ENCODE measurements around the gene GPSM1.

GPSM1 gene

DNA sequence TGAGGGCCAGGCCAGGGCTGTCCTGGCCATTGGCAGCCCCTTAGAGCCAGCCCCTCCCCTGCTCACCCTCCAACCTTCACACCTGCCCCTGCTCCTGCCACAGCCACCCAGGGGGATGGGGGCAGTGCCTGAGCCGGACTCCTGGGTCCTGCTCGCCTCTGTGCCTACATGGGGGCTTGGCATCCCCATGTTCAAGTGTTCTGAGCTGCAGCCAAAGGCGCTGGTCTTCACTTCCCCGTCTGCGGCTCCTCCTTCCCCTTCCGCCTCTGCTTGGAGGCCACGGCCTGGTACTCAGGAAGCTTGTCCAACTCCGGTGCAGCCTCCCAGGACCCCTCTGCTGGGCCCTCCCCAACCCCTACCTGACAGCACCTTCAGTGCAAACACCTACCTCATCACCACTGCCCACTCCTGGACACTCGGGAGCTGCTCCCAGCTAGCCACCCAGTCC is 38.5 kb downstream of the GPSM1 start:
- Histone ChIP-seq H3K9me3 (ENCODE audit: insufficient read depth, low read depth, low read length) (no peaks in the 10 kb centered on the region), H3K9ac (ENCODE audit: low read depth, low read length) (no peak overlapping the region), H3K27ac (ENCODE audit: low read length) (no peak overlapping the region), H3K36me3 (ENCODE audit: insufficient read depth, low read depth, low read length) (peaks cover 6% of the 10 kb centered on the region; the same call in 1 of the 2 replicates), H3K27me3 (ENCODE audit: insufficient read depth, low read length) (no peaks in the 10 kb centered on the region), H3K4me3 (ENCODE audit: low read length) (no peak overlapping the region), H3K4me1 (ENCODE audit: insufficient read depth, low read length) (no peaks in the 10 kb centered on the region)

GRCh38 chr9:136366826-136367225 is 39.5 kb downstream of the GPSM1 start:
- Histone ChIP-seq H3K36me3 (ENCODE audit: insufficient read depth, low read depth, low read length) (no peaks in the 10 kb centered on the region), H3K27ac (ENCODE audit: low read length) (no peak overlapping the region), H3K4me3 (ENCODE audit: low read length) (no peak overlapping the region), H3K27me3 (ENCODE audit: insufficient read depth, low read length) (no peaks in the 10 kb centered on the region), H3K4me1 (ENCODE audit: insufficient read depth, low read length) (no peaks in the 10 kb centered on the region), H3K9ac (ENCODE audit: low read depth, low read length) (no peak overlapping the region), H3K9me3 (ENCODE audit: insufficient read depth, low read depth, low read length) (no peaks in the 10 kb centered on the region)

DNA sequence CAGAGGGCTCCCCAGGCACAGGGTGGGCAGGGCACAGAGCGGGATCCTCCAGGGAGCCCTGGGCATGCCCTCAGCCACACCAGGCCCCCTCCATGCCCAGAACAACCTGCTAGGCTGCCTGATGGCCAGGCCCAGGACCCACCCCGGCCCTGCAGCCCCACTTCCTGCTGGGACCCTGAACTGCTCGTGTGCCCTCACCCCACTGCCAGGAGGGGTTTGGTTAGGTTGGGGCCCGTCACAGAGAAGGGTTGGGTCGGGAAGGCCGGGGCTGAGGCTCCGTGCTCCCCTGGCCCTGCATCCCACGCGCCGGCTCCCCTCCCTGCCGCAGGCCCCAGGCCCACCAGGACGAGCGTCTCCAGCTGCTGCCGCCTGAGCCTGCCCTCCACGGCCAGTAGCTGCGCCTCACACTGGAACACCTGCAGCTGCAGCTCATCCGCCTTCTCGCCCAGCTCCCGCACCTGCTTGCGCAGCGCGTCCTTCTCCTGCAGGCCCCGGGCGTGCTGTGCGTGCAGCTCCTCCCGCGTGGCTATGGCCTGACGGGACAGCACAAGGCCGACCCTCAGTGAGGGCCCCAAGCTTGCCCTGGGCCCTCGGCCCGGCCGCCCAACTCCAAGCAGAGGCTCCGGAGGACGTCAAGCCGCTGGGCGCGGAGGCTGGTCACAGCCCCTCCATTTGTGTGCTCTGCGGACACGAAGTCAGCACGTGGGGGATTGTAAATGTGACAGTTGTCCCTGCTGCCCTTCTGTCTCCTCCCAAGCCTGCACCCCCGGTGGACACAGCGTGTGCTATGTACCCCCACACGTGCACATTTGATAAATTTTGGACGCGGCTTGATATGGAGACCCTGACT is 40.2 kb downstream of the GPSM1 start:
- Histone ChIP-seq H3K9me3 (ENCODE audit: insufficient read depth, low read depth, low read length) (no peaks in the 10 kb centered on the region), H3K4me3 (ENCODE audit: low read length) (no peak overlapping the region), H3K4me1 (ENCODE audit: insufficient read depth, low read length) (no peaks in the 10 kb centered on the region), H3K27ac (ENCODE audit: low read length) (no peak overlapping the region), H3K36me3 (ENCODE audit: insufficient read depth, low read depth, low read length) (no peaks in the 10 kb centered on the region), H3K9ac (ENCODE audit: low read depth, low read length) (no peak overlapping the region), H3K27me3 (ENCODE audit: insufficient read depth, low read length) (no peaks in the 10 kb centered on the region)

GRCh38 chr9:136368190-136368589 is 40.9 kb downstream of the GPSM1 start:
- Histone ChIP-seq H3K27me3 (ENCODE audit: insufficient read depth, low read length) (no peaks in the 10 kb centered on the region), H3K36me3 (ENCODE audit: insufficient read depth, low read depth, low read length) (no peaks in the 10 kb centered on the region), H3K27ac (ENCODE audit: low read length) (no peak overlapping the region), H3K9me3 (ENCODE audit: insufficient read depth, low read depth, low read length) (no peaks in the 10 kb centered on the region), H3K4me3 (ENCODE audit: low read length) (no peak overlapping the region), H3K9ac (ENCODE audit: low read depth, low read length) (no peak overlapping the region), H3K4me1 (ENCODE audit: insufficient read depth, low read length) (no peaks in the 10 kb centered on the region)

- Histone ChIP-seq H3K9me3 (ENCODE audit: insufficient read depth, low read depth, low read length) (no peaks in the 10 kb centered on the region), H3K27me3 (ENCODE audit: insufficient read depth, low read length) (no peaks in the 10 kb centered on the region), H3K27ac (ENCODE audit: low read length) (no peak overlapping the region), H3K4me1 (ENCODE audit: insufficient read depth, low read length) (no peaks in the 10 kb centered on the region), H3K36me3 (ENCODE audit: insufficient read depth, low read depth, low read length) (no peaks in the 10 kb centered on the region), H3K4me3 (ENCODE audit: low read length) (no peak overlapping the region), H3K9ac (ENCODE audit: low read depth, low read length) (no peak overlapping the region)
Measured at GRCh38 chr9:136370037-136370436, 42.7 kb downstream of the GPSM1 start.

GRCh38 chr9:136370687-136371532 is 43.6 kb downstream of the GPSM1 start:
- no peak overlapping the region for H3K4me3 ChIP-seq (ENCODE audit: low read length)
- no peak overlapping the region for H3K27ac ChIP-seq (ENCODE audit: low read length)
- H3K4me1 ChIP-seq (ENCODE audit: insufficient read depth, low read length) = no peaks in the 10 kb centered on the region
- no peak overlapping the region for H3K9ac ChIP-seq (ENCODE audit: low read depth, low read length)
- H3K9me3 ChIP-seq (ENCODE audit: insufficient read depth, low read depth, low read length) = no peaks in the 10 kb centered on the region
- no peaks in the 10 kb centered on the region for H3K27me3 ChIP-seq (ENCODE audit: insufficient read depth, low read length)
- 0 out of 2 replicates have a peak, but pooled peaks cover 6% of the 10 kb centered on the region for H3K36me3 ChIP-seq (ENCODE audit: insufficient read depth, low read depth, low read length)

DNA sequence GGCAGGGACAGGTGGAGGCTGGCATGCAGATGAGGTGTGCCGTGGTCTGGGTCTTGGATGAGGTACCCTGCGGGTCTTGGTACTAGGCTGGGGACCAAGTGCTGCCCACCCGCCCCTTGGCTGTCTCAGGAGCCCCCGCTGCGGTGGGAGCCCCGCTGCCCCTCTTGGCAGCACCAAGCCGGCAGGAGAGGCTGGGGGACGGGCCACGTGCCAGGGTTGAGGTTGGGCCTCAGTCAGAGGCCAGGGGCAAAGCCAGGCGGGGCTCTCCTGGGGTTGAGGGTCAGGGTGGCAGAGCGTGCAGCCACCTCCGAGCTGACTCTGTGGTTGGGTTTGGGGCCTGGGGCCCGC is 44.2 kb downstream of the GPSM1 start:
- H3K27ac ChIP-seq (ENCODE audit: low read length) = no peak overlapping the region
- H3K36me3 ChIP-seq (ENCODE audit: insufficient read depth, low read depth, low read length) = 0 out of 2 replicates have a peak, but pooled peaks cover 11% of the 10 kb centered on the region
- H3K27me3 ChIP-seq (ENCODE audit: insufficient read depth, low read length) = no peaks in the 10 kb centered on the region
- H3K4me1 ChIP-seq (ENCODE audit: insufficient read depth, low read length) = no peaks in the 10 kb centered on the region
- no peak overlapping the region for H3K9ac ChIP-seq (ENCODE audit: low read depth, low read length)
- no peaks in the 10 kb centered on the region for H3K9me3 ChIP-seq (ENCODE audit: insufficient read depth, low read depth, low read length)
- H3K4me3 ChIP-seq (ENCODE audit: low read length) = no peak overlapping the region

- Histone ChIP-seq H3K4me1 (ENCODE audit: insufficient read depth, low read length) (no peaks in the 10 kb centered on the region), H3K4me3 (ENCODE audit: low read length) (no peak overlapping the region), H3K27me3 (ENCODE audit: insufficient read depth, low read length) (no peaks in the 10 kb centered on the region), H3K9ac (ENCODE audit: low read depth, low read length) (no peak overlapping the region), H3K36me3 (ENCODE audit: insufficient read depth, low read depth, low read length) (0 out of 2 replicates have a peak, but pooled peaks cover 11% of the 10 kb centered on the region), H3K9me3 (ENCODE audit: insufficient read depth, low read depth, low read length) (no peaks in the 10 kb centered on the region), H3K27ac (ENCODE audit: low read length) (no peak overlapping the region)
Measured at GRCh38 chr9:136372006-136372405, 44.7 kb downstream of the GPSM1 start.

- Histone ChIP-seq H3K27me3 (ENCODE audit: insufficient read depth, low read length) (no peaks in the 10 kb centered on the region), H3K27ac (ENCODE audit: low read length) (no peak overlapping the region), H3K36me3 (ENCODE audit: insufficient read depth, low read depth, low read length) (0 out of 2 replicates have a peak, but pooled peaks cover 11% of the 10 kb centered on the region), H3K4me3 (ENCODE audit: low read length) (no peak overlapping the region), H3K9ac (ENCODE audit: low read depth, low read length) (no peak overlapping the region; the same call in 1 of the 2 replicates), H3K4me1 (ENCODE audit: insufficient read depth, low read length) (no peaks in the 10 kb centered on the region), H3K9me3 (ENCODE audit: insufficient read depth, low read depth, low read length) (no peaks in the 10 kb centered on the region)
Measured at GRCh38 chr9:136372561-136373299, 45.4 kb downstream of the GPSM1 start.

DNA sequence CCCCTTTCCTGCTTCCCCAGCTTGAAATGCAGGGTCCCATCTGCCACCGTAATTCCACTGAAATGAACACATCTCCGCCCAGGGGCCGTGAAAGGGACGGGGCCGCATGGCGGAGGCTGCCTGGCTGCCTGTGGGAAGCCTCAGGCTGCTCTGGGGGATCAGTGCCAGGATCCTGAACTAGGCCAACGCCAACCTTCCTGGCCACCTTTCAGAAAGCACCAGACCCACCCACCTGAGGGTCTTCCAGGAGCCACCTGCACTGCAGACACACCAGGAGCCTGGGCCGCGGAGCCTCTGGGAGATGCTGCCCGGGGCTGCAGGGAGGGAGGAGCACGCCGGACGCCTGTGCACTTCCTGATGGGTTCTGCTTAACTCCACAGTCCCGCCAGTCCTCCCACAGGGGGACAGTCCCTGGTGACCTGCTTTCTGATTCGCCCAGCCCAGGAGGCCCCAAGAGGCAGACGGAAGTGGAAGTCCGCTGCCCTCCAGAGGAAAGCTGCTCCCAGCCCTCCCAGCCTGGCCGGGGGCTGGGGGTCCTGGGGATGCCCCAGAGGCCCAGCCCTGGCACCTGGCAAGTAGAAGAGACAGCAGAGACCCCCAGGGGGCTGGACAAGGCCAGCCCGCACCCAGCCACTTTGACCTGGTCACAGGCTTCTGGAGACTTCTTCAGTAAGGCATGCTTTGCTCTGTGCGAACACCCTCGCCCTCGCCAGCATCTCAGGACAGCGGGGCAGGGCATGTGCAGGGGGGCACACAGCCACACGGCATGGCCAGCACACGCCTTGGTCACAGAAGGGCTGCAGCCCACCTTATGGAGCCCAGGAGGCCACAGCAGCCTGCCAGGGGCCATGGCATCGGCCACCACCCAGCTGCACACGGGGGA is 46.2 kb downstream of the GPSM1 start, which contains the start of gene CARD9:
CARD9 (minus strand) TSS at position 370 of the 883 bp plus-strand sequence. CDS start 1,591 bp downstream, outside the sequence.
- H3K4me1 ChIP-seq (ENCODE audit: insufficient read depth, low read length) = no peaks in the 10 kb centered on the region
- no peak within 1 kb of the TSS for H3K9ac ChIP-seq (ENCODE audit: low read depth, low read length)
- H3K9me3 ChIP-seq (ENCODE audit: insufficient read depth, low read depth, low read length) = no peaks in the 10 kb centered on the region
- no peak within 1 kb of the TSS for H3K27ac ChIP-seq (ENCODE audit: low read length)
- H3K4me3 ChIP-seq (ENCODE audit: low read length) = no peak within 1 kb of the TSS
- H3K36me3 ChIP-seq (ENCODE audit: insufficient read depth, low read depth, low read length) = 0 out of 2 replicates have a peak, but pooled peaks cover 11% of the 10 kb centered on the region
- no peaks in the 10 kb centered on the region for H3K27me3 ChIP-seq (ENCODE audit: insufficient read depth, low read length)

Measured in iPS-20b (cell line).